IMR-90 (cell line): Measurements from ENCODE around the gene PTPN4. TPM values are rescaled to one million over a fixed set of nuclear protein-coding genes. Genes with fewer than 3 reads are reported as not detected.

Experiments used
- ATAC-seq: fragments of 200-7000 bp; cut with Tn5 transposase; 2 replicates; pipeline ENCODE4 v1.9.1; 2020; ENCODE audit warnings: low read depth, mild to moderate bottlenecking, moderate library complexity
- BruUV-seq: library from RNA; stranded (reverse); fragments of 400-500 nt; replicated peaks from 2 replicates; lab custom pipeline; 2021; lab: Mats Ljungman, UMichigan
- CTCF ChIA-PET: fragments of 300-600 bp; formaldehyde crosslinking; extraction: SDS; loops from one replicate; lab custom pipeline; 2021; ENCODE audit warnings: antibody characterized with exemption; lab: Yijun Ruan, JAX
- POLR2A ChIA-PET: fragments of 300-600 bp; sonication (Branson Sonifier 250); formaldehyde crosslinking; loops from one replicate; lab custom pipeline; 2022; ENCODE audit warnings: antibody characterized with exemption; ENCODE audit not compliant: unreplicated experiment; lab: Charles Lee
- DNase-seq: peaks from one replicate; pipeline ENCODE4 v3.0.0; 2013
- H2AFZ ChIP-seq: replicated peaks from 2 replicates; pipeline ENCODE3; 2013; ENCODE audit warnings: low read length, mild to moderate bottlenecking; ENCODE audit not compliant: poor library complexity
- H2AK5ac ChIP-seq: 2 replicates; pipeline ENCODE4 v1.6.1; 2013; ENCODE audit warnings: low read depth, low read length, inconsistent platforms
- H2AK9ac ChIP-seq: replicated peaks from 2 replicates; pipeline ENCODE3; 2013; ENCODE audit warnings: mild to moderate bottlenecking, low read depth, low read length, moderate library complexity; ENCODE audit not compliant: poor library complexity
- H2BK120ac ChIP-seq: 2 replicates; pipeline ENCODE4 v1.6.1; 2013; ENCODE audit warnings: low read depth, low read length, inconsistent platforms
- H2BK15ac ChIP-seq: 3 replicates; pipeline ENCODE4 v1.6.1; 2013; ENCODE audit warnings: low read depth, low read length, inconsistent platforms
- H2BK20ac ChIP-seq: 2 replicates; pipeline ENCODE4 v1.6.1; 2013; ENCODE audit warnings: low read depth, mild to moderate bottlenecking, inconsistent platforms, low read length, moderate library complexity
- H2BK5ac ChIP-seq: 2 replicates; pipeline ENCODE4 v1.6.1; 2013; ENCODE audit warnings: mild to moderate bottlenecking, low read depth, low read length, inconsistent platforms; ENCODE audit not compliant: poor library complexity, severe bottlenecking
- H3K14ac ChIP-seq: replicated peaks from 2 replicates; pipeline ENCODE4 v1.6.1; 2013; ENCODE audit warnings: low read depth, low read length, inconsistent platforms
- H3K18ac ChIP-seq: 2 replicates; pipeline ENCODE4 v1.6.1; 2013; ENCODE audit warnings: low read depth, low read length, control low read depth
- H3K23ac ChIP-seq: 2 replicates; pipeline ENCODE4 v1.6.1; 2013; ENCODE audit warnings: low read depth, low read length, inconsistent platforms
- H3K27ac ChIP-seq: 2 replicates; pipeline ENCODE4 v1.5.1; 2013; ENCODE audit warnings: mild to moderate bottlenecking, control low read depth, low read length; ENCODE audit not compliant: insufficient read depth
- H3K27me3 ChIP-seq: 2 replicates; pipeline ENCODE4 v1.6.1; 2013; ENCODE audit warnings: low read length; ENCODE audit not compliant: control insufficient read depth, insufficient read depth
- H3K36me3 ChIP-seq: 2 replicates; pipeline ENCODE4 v1.6.1; 2013; ENCODE audit warnings: low read length, mixed read lengths; ENCODE audit not compliant: control insufficient read depth, insufficient read depth
- H3K4ac ChIP-seq: 2 replicates; pipeline ENCODE4 v1.6.1; 2013; ENCODE audit warnings: low read depth, low read length, inconsistent platforms
- H3K4me1 ChIP-seq: 2 replicates; pipeline ENCODE4 v1.6.1; 2013; ENCODE audit warnings: low read length, mixed read lengths; ENCODE audit not compliant: control insufficient read depth, insufficient read depth
- H3K4me2 ChIP-seq: 2 replicates; pipeline ENCODE4 v1.6.1; 2013; ENCODE audit warnings: low read depth, mild to moderate bottlenecking, control low read depth, low read length, moderate library complexity
- H3K4me3 ChIP-seq: 2 replicates; pipeline ENCODE4 v1.5.1; 2013; ENCODE audit warnings: low read depth, mild to moderate bottlenecking, control low read depth, low read length, moderate library complexity; ENCODE audit not compliant: insufficient read depth
- H3K56ac ChIP-seq: 2 replicates; pipeline ENCODE4 v1.6.1; 2013; ENCODE audit warnings: low read length, inconsistent platforms; ENCODE audit not compliant: insufficient read depth; ENCODE audit errors: extremely low read depth
- H3K79me1 ChIP-seq, 2 experiments: 2 replicates each; pipeline ENCODE4 v1.6.1; 2013; ENCODE audit warnings: low read length in 2 of 2, inconsistent platforms in 1 of 2, low read depth in 1 of 2
- H3K9ac ChIP-seq: 2 replicates; pipeline ENCODE4 v1.6.1; 2013; ENCODE audit warnings: low read depth, low read length, control low read depth
- H3K9me1 ChIP-seq: 2 replicates; pipeline ENCODE4 v1.6.1; 2013; ENCODE audit warnings: low read length, inconsistent platforms; ENCODE audit not compliant: insufficient read depth
- H3K9me3 ChIP-seq: 2 replicates; pipeline ENCODE4 v1.6.1; 2013; ENCODE audit warnings: low read length; ENCODE audit not compliant: control insufficient read depth, insufficient read depth
- H4K20me1 ChIP-seq: 2 replicates; pipeline ENCODE4 v1.6.1; 2013; ENCODE audit warnings: low read length, inconsistent platforms; ENCODE audit not compliant: insufficient read depth
- H4K5ac ChIP-seq: 2 replicates; pipeline ENCODE4 v1.6.1; 2013; ENCODE audit warnings: mild to moderate bottlenecking, low read depth, low read length, control low read depth
- H4K8ac ChIP-seq, 2 experiments: 2 replicates each; pipeline ENCODE4 v1.6.1; 2013; ENCODE audit warnings: low read depth in 2 of 2, low read length in 2 of 2, control low read depth in 1 of 2, inconsistent platforms in 1 of 2
- H4K91ac ChIP-seq: 2 replicates; pipeline ENCODE4 v1.6.1; 2013; ENCODE audit warnings: low read depth, low read length, inconsistent platforms; ENCODE audit not compliant: insufficient read depth
- CEBPB ChIP-seq: IDR thresholded peaks from 2 replicates; pipeline ENCODE4 v1.6.1; 2012; ENCODE audit warnings: low read depth, low read length, improper control_type of control experiment
- CTCF ChIP-seq: conservative IDR thresholded peaks from 2 replicates; pipeline ENCODE4 v1.5.1; 2012; ENCODE audit warnings: mild to moderate bottlenecking, low read depth, low read length, improper control_type of control experiment
- ELK1 ChIP-seq: fragments of 150-350 bp; IDR thresholded peaks from 2 replicates; pipeline ENCODE4 v1.6.1; 2016; ENCODE audit warnings: low read depth, mild to moderate bottlenecking, low read length, moderate library complexity, borderline replicate concordance
- FOS ChIP-seq: fragments of 150-350 bp; IDR thresholded peaks from 2 replicates; pipeline ENCODE4 v1.6.1; 2016; ENCODE audit warnings: low read depth, low read length
- MAZ ChIP-seq: IDR thresholded peaks from 2 replicates; pipeline ENCODE4 v1.6.1; 2012; ENCODE audit warnings: low read depth, mild to moderate bottlenecking, low read length, improper control_type of control experiment, moderate library complexity, borderline replicate concordance
- NFE2L2 ChIP-seq: fragments of 150-350 bp; IDR thresholded peaks from 2 replicates; pipeline ENCODE4 v1.6.1; 2016; ENCODE audit warnings: low read depth, mild to moderate bottlenecking, low read length
- POLR2A ChIP-seq: IDR thresholded peaks from 2 replicates; pipeline ENCODE4 v1.6.1; 2012; ENCODE audit warnings: mild to moderate bottlenecking, low read depth, low read length
- RCOR1 ChIP-seq: IDR thresholded peaks from 2 replicates; pipeline ENCODE4 v1.6.1; 2012; ENCODE audit warnings: mild to moderate bottlenecking, low read length, improper control_type of control experiment; ENCODE audit not compliant: insufficient replicate concordance
- RFX5 ChIP-seq: IDR thresholded peaks from 2 replicates; pipeline ENCODE4 v1.8.0; 2012; ENCODE audit warnings: low read depth, mild to moderate bottlenecking, low read length, moderate library complexity
- WGBS, 2 experiments: methylation state at CpG; one replicate each; pipeline versions ENCODE4 v1.1.5 to v1.1.7; 2013; ENCODE audit warnings: missing lambda C conversion rate in 2 of 2; ENCODE audit not compliant: insufficient read length in 1 of 2; ENCODE audit errors: extremely low coverage in 2 of 2; 5-methylcytosine and 5-hydroxymethylcytosine counted together
- dilution Hi-C: fragments of 300-500 bp; cut with HindIII; formaldehyde crosslinking; loops from one replicate; pipeline ENCODE4 v1.14.3; 2018; ENCODE audit warnings: low sequenced_read_pairs; ENCODE audit not compliant: unreplicated experiment
- in situ Hi-C: fragments of 300-500 bp; cut with MboI; formaldehyde crosslinking; loops from 3 replicates; pipeline ENCODE4 v1.14.3; 2019; ENCODE audit warnings: low sequenced_read_pairs, inconsistent platforms, mixed read lengths
- intact Hi-C: fragments of 100-400 bp; cut with micrococcal nuclease; formaldehyde crosslinking; loops from 2 replicates; pipeline ENCODE4 v1.10.0; 2022
- polyA plus RNA-seq, 3 experiments: library from polyadenylated mRNA; depleted of rRNA; stranded (reverse); fragments of >200 nt; gene quantifications; 2 replicates each; pipeline ENCODE4 v1.2.3, GENCODE V29; 2012; ENCODE audit warnings: low replicate concordance in 1 of 3
- total RNA-seq: library from RNA; depleted of rRNA; stranded (reverse); fragments of >200 nt; gene quantifications from 2 replicates; pipeline ENCODE4 v1.2.3, GENCODE V29; 2012

PTPN4 gene
- total and polyA plus RNA-seq, 2 of the 4 experiments (the other 2 are of a cell fraction), result 2.9 to 19.2 TPM

- TF ChIP-seq ELK1 (no peak), FOS (no peak), NFE2L2 (no peak), MAZ (no peak), RFX5 (no peak), RCOR1 (no peak), CTCF (no peak), POLR2A (no peak), CEBPB (no peak)
- no CpG with 5 or more reads among the region's 2 CpGs for WGBS, 2 experiments
Measured at GRCh38 chr2:119856469-119856901, 96.8 kb downstream of the PTPN4 start.

More at GRCh38 chr2:119856469-119856901, 96.8 kb downstream of the PTPN4 start:
- no peak overlapping the region for H3K4me3 ChIP-seq
- H2BK15ac ChIP-seq, result no peak overlapping the region
- H3K27ac ChIP-seq, result no peak overlapping the region
- H2BK120ac ChIP-seq, result no peak overlapping the region
- peaks cover 4% of the 10 kb centered on the region for H3K9me3 ChIP-seq
- H4K5ac ChIP-seq, result no peak overlapping the region
- DNase-seq (no peak), ATAC-seq (no peak)
- dilution Hi-C loops, result no loop called here
- no peak overlapping the region for H2AFZ ChIP-seq
- no peaks in the 10 kb centered on the region; the same call in 1 of the 2 replicates for H4K20me1 ChIP-seq
- ChIA-PET POLR2A (no interaction called here), CTCF (no interaction called here)
- no TSS peak for BruUV-seq
- H4K8ac ChIP-seq, result no peak overlapping the region
- no peak overlapping the region for H2AK5ac ChIP-seq
- H2BK5ac ChIP-seq, result no peak overlapping the region
- in situ Hi-C loops, result no loop called here
- peaks cover 6% of the 10 kb centered on the region in 2 experiments; a peak in 1 of 4 replicates for H3K79me1 ChIP-seq
- H3K9ac ChIP-seq, result no peak overlapping the region
- no peak overlapping the region for H2BK20ac ChIP-seq
- H4K91ac ChIP-seq, result no peak overlapping the region
- intact Hi-C loops, result no loop called here
- no peak overlapping the region for H3K18ac ChIP-seq
- H3K4me2 ChIP-seq, result no peak overlapping the region
- H3K9me1 ChIP-seq, result no peaks in the 10 kb centered on the region
- no peaks in the 10 kb centered on the region for H3K27me3 ChIP-seq
- H3K23ac ChIP-seq, result no peak overlapping the region
- H3K56ac ChIP-seq, result no peak overlapping the region
- no peak overlapping the region for H3K4ac ChIP-seq
- H3K36me3 ChIP-seq, result no peaks in the 10 kb centered on the region
- H3K4me1 ChIP-seq, result peaks cover 2% of the 10 kb centered on the region; the same call in 1 of the 2 replicates
- no peak overlapping the region for H3K14ac ChIP-seq
- H2AK9ac ChIP-seq, result no peak overlapping the region
